Activated CD4-positive, alpha-beta T cell treated with anti-CD3 and anti-CD28 coated beads, Interleukin-2, amount 50 U/mL, for 1 hour (primary cell): ENCODE measurements around the gene ADK.

Source experiments
- DNase-seq: peaks from one replicate; pipeline ENCODE4 v3.0.0-alpha.2; 2020

Gene ADK

DNA sequence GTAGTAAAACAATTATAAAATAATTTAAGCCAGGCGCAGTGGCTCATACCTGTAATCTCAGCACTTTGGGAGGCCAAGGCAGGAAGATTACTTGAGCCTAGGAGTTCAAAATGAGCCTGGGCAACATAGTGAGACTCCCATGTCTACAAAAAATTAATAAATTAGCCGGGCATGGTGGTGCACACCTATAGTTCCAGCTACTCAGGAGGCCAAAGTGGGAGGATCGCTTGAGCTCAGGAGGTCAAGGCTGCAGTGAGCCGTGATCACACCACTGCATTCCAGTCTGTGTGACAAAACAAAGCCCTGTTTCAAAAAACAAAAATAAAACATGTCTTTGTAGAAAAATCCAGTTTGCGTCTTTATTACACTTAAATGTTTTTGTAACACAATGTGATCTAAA, 533.4 kb downstream of the ADK start:
- no peak for DNase-seq

- no peak for DNase-seq
Observed at GRCh38 chr10:74685564-74685963, 534.5 kb downstream of the ADK start.

- no peak for DNase-seq
Observed at GRCh38 chr10:74690393-74690792, 539.4 kb downstream of the ADK start.

- DNase-seq: no peak
Observed at GRCh38 chr10:74691164-74691563, 540.1 kb downstream of the ADK start.

DNA sequence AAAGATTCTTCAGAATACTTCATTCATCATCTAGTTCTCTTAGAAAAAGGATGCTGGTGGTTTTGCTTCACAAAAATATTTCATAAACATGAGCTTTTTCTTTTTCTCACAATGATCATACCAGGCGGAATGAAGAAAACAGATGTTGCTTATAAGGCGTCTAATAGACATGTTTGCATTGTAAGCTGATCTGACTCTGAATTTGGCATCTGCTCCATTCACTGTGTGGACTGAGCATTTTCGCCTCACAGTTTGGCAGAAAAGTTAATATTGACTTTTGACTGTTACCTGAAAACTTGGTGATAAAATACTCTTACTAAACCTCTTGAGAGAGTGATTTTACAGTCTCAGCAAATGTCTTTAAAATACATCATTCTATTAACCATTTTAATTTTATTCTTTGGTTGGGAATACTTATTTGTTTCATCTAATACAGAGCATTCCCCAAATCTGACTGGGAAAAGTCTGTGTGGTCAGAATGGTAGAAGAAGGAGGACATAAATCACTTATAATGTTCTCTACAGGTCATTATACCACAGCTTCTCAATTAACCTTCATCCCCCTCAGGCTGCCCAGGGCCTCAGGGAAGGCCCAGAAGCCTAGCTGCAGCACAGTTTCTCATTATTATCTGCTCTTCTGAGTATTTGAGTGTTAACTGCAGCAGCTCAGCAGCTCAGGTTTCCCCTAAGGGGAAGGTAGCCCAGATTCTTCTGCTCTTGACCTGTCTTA, 553.8 kb downstream of the ADK start:
- DNase-seq: no peak

GRCh38 chr10:74705358-74705980, 554.4 kb downstream of the ADK start:
- no peak for DNase-seq

DNA sequence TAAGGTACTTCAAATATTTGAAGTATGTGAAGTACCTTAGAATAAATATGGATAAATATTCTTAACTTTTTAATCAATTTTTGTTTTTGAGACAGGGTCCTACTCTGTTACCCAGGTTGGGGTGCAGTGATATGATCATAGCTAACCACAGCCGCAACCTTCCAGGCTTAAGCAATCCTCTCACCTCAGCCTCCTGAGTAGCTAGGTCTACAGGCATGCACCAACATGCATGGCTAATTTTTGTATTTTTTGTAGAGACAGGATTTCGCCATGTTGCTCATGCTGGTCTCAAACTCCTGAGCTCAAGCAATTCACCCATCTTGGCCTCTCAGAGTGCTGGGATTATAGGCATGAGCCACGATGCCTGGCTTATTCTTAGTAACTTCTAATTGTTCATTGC, 555.9 kb downstream of the ADK start:
- DNase-seq: no peak

DNA sequence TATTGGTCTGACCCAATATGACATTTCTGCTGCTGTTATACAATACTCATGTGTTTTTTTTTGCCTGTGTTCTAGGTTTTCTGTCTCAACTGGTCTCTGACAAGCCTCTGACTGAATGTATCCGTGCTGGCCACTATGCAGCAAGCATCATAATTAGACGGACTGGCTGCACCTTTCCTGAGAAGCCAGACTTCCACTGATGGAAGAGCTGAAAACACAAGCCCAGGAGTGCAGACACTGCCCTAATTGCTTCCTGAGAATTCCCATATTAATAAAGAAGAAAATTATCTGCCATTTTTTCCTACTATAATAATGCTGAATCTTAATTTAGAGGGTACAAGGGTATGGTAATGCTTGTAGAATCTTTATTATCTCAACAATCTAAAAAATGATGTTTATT, 557.2 kb downstream of the ADK start:
- DNase-seq: no peak

DNA sequence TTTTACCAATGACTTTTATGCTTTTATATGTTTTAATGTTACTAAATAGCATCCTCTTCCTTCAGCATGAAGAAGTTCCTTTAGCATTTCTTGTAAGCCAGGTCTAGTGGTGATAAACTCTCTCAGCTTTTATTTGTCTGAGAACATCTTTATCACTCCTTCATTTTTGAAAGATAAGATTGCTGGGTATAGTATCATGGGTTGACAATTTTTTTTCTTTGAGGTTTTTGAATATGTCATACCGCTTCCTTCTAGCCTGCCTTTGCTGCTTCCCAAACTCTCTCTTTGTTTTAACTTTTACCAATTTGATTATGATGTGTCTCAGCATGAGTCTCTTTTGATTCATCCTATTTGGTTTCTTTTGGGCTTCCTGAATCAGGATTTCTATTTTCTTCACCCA, 567.2 kb downstream of the ADK start:
- no peak for DNase-seq

DNA sequence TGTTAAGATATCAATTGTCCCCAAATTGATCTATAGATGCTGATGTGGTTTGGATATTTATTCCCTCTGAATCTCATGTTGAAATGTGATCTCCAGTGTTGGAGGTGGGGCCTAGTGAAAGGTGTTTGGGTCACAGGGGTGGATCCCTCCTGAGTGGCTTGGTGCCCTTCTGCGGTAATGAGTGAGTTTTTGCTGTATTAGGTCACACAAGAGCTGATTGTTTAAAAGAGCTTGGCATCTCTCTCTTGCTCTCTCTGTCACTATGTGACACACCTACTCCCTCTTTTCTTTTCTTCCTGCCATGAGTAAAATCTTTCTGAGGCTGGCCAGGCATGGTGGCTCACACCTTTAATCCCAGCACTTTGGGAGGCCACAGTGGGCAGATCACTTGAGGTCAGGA, 577.2 kb downstream of the ADK start:
- DNase-seq: no peak

DNA sequence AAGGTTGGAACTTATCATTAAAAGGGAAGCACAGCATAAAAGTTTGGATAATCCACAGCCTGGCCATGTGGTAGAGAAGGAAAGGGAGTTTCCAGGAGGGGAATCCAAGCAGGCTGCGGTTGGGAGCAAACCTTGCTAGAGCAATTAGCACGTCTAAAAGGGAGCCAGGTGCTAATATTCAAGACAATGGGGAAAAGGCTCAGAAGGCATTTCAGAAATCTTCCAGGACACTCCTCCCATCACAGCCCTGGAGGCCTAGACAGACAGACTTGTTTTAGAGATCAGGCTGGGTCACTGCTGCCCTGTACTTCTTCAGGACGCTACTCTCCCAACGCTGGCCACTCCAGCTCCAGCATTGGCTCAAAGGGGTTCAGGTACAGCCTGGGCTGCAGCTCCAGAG, 579.2 kb downstream of the ADK start:
- no peak for DNase-seq

- DNase-seq: no peak
Observed at GRCh38 chr10:74733612-74734011, 582.6 kb downstream of the ADK start.

- no peak for DNase-seq
Observed at GRCh38 chr10:74736029-74736428, 585.0 kb downstream of the ADK start.

DNA sequence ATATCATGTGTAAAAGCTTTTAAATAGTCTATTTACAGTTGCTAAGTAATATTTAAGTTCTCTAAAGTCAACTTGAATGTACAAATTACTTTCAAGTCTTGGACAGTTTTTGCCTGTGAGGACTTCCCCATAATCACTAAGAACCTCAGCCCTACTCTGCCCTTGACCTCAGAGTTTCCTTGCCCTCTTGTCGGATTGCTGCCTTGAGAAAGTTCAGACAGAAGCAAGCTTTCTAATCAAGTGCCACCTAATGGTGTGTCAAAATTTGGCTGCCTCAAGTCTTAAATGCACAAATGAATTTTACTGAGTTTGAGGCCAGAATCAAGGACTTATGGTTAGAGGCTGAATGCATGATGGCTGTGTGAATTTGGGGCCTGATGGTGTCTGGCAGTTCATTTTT, 587.0 kb downstream of the ADK start:
- DNase-seq: no peak

DNA sequence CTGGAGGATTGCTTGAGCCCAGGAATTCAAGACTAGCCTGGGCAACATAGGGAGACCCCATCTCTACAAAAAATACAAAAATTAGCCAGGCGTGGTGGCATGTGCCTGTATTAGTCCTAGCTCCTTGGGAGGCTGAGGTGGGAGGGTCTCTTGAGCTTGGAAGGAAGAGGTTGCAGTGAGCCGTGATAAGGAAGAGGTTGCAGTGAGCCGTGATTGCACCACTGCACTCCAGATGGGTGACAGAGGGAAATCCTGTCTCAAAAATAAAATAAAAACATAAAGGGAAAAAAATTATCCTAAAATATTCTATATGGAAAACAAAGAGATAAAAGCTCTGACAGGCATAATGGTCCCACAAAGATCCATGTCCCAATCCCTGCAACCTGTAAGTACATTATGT, 587.5 kb downstream of the ADK start:
- DNase-seq: no peak

DNA sequence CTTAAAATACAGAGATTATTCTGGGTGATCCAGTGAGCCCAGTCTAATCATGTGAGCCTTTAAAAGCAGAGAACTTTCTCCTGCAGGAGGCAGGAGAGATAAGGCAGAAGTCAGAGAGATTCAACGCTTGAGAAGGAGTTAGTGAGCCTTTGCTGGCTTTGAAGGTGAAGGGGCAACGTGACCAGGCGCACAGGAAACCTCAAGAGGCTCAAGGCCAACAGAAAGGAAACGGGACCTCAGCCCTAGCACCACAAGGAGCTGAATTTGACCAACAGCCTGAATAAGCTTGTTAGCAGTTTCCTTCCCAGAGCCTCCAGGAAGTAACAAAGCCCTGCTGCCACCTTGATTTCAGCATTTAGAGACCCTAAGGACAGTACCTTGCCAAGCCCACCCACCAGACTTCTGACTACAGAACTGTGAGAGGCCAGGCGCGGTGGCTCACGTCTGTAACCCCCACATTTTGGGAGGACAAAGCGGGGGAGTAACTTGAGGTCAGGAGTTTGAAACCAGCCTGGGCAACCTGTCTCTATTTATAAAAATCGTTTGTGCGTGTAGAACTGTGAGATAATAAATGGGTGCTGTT, 588.1 kb downstream of the ADK start:
- no peak for DNase-seq

DNA sequence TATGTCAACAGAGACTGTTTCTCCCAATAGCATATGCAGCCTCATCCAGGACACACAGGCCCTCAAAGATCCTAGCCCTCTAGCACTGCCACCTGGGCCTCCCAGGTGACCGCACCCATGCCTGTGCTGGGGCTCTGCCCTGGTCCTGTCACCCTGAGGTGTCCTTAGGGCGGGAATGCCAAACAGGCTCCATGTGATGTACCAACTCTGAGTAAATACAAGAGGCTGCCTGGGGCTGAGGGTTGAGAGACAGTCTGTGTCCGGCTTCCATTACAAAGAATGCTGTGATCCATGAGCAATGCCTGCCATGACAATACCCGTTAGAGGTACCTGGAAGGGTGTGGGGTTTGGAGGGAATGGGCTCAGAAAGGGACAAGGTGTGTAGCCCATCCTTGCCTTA, 592.4 kb downstream of the ADK start:
- DNase-seq: no peak

DNA sequence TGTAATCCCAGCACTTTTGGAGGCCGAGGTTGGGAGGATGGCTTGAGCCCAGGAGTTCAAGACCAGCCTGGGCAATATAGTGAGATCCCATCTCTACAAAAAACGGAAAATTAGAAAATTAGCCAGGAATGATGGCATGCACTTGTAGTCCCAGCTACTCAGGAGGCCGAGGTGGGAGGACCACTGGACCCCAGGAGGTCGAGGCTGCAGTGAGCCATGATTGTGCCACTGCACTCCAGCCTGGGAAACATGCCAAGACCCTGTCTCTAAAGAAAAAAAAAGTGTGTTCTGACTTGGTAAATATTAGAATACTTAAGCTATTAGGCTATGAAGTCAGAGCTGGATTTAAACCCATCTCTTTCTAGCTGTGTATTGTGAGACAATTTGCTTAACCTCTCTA, 594.4 kb downstream of the ADK start:
- no peak for DNase-seq

GRCh38 chr10:74746813-74747212, 595.8 kb downstream of the ADK start:
- no peak for DNase-seq

- DNase-seq: no peak
Observed at GRCh38 chr10:74748468-74749031, 597.5 kb downstream of the ADK start.

DNA sequence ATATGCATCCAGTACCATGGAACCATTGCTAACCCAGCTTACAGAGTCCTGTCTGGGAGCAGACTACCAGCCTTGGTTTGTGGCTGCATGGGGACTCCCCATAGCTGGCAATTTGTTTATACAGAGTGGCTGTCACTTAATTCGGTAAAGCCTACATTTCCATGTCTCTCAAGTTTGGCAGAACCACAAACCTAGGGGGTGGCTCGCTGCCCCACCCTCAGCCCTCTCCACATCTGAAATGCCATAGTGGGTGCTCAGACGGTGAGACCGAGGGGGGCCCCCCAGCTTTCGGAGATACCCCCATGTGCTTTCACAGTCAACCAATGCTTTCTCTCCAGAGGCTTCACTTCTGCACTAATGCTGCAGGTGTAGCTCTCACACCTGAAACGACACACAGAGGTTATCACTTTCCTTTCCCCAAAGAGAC, 599.8 kb downstream of the ADK start:
- DNase-seq: no peak

DNA sequence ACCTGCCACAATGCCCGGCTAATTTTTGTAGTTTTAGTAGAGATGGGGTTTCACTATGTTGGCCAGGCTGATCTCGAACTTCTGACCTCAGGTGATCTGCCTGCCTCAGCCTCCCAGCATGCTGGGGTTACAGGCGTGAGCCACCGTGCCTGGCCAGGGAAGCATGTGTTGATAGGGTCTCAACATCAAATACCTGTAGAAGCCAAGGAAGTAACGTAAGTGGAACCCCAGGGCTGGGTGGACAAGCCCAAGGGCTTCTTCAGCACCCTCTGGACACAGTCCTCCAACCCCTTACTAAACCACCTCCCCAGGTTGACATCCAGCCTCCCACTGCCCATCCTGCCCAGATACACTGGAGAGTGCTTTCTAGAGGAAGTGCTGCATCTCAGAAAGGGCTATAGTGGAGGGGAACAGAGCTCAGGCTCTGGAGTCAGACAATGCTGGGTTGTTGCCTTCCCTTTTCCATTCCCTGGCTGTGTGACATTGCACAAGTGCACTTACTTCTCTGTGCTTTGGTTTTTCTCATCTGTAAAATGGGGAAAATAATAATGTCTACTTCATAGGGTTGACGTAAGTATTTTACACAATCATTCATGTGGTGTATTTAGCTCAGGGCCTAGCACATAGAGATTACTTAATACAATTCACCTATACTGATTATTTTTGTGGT, 601.5 kb downstream of the ADK start:
- no peak for DNase-seq

DNA sequence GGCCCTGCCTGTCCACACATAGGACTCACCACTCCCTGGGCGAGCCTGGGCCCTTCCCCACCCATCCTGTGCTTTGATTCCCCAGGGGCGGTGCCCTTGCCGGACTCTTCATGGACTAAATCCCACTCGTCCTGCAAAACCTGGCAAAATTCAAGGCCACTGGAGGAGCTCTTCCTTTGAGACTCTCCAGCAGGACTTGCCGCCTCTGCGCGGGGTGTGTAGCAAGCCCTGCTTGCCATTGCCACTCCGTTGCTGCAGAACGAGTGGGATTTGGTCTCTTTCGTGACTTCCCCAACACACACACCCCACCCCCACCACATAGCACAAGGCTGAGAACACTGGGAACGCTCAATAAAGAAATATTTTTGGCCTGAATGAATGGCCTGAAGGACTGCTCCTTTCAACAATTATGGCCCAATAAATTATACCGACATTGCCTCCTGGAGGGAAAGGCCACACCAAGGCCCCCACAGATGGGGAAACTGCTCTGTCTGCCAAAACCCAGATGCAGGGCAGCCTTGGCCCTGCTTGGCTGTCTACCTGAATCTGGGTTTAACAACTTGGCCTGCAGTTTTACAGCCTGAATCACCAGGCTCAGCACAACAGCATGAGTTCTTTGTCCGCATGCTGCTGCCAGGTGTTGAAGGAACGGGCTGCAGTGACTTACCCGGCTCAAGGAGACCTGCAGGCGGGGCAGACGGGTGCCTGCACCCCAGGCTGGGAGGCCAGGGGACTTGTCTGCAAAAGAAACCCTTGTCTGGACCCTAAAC, 602.6 kb downstream of the ADK start:
- no peak for DNase-seq
